SK-N-SH (cell line): ENCODE data around the gene UBE2G2. TPM values are rescaled to one million over a fixed set of nuclear protein-coding genes. Genes with fewer than 3 reads are reported as not detected.

ENCODE experiments used
- CTCF ChIA-PET: fragments of 300-600, 350-600 bp; formaldehyde crosslinking; extraction: SDS; loops from one replicate; lab custom pipeline; 2021; lab: Yijun Ruan, JAX
- POLR2A ChIA-PET: fragments of 350-600 bp; sonication (Branson Sonifier 250); formaldehyde crosslinking; extraction: SDS; loops from one replicate; lab custom pipeline; 2020; ENCODE audit warnings: antibody characterized with exemption, inconsistent platforms; lab: Yijun Ruan, JAX
- DNase-seq: peaks from one replicate; pipeline ENCODE4 v3.0.0; 2012
- H2AFZ ChIP-seq: fragments of 200-600 bp; sonication (generic); 2 replicates; pipeline ENCODE4 v1.8.1; 2016; ENCODE audit warnings: antibody characterized with exemption, mild to moderate bottlenecking, low read depth
- H3F3A ChIP-seq: fragments of 200-600 bp; sonication (generic); replicated peaks from 2 replicates; pipeline ENCODE3; 2016; ENCODE audit warnings: antibody characterized with exemption, mild to moderate bottlenecking; ENCODE audit not compliant: insufficient read depth
- H3K27ac ChIP-seq, 2 experiments: fragments of 200-500 bp in 1 of 2; fragments of 200-600 bp in 1 of 2; sonication (Bioruptor generic) in 1 of 2; sonication (generic), shearing (Covaris generic) in 1 of 2; 2 replicates each; pipeline versions ENCODE4 v1.5.1 to v1.6.1; 2014 to 2016; ENCODE audit warnings: low read depth in 2 of 2, inconsistent platforms in 1 of 2, low read length in 1 of 2, mild to moderate bottlenecking in 1 of 2, mixed read lengths in 1 of 2
- H3K27me3 ChIP-seq: fragments of 200-600 bp; sonication (generic), shearing (Covaris generic); 2 replicates; pipeline ENCODE4 v1.6.1; 2016; ENCODE audit warnings: mixed run types; ENCODE audit not compliant: insufficient read depth
- H3K36me3 ChIP-seq, 2 experiments: fragments of 200-500 bp in 1 of 2; fragments of 200-600 bp in 1 of 2; sonication (Bioruptor generic) in 1 of 2; sonication (generic) in 1 of 2; replicated peaks in 1 of 2; 2 replicates each; pipeline versions ENCODE3 to v1.5.1; 2014 to 2016; ENCODE audit warnings: low read length in 1 of 2, mild to moderate bottlenecking in 1 of 2; ENCODE audit not compliant: insufficient read depth in 2 of 2, control insufficient read depth in 1 of 2
- H3K4me1 ChIP-seq, 2 experiments: fragments of 200-500 bp in 1 of 2; fragments of 200-600 bp in 1 of 2; sonication (Bioruptor generic) in 1 of 2; sonication (generic), shearing (Covaris generic) in 1 of 2; 2 replicates each; pipeline versions ENCODE4 v1.5.1 to v1.6.1; 2014 to 2016; ENCODE audit warnings: low read depth in 1 of 2, low read length in 1 of 2, mixed run types in 1 of 2; ENCODE audit not compliant: insufficient read depth in 2 of 2, control insufficient read depth in 1 of 2
- H3K4me2 ChIP-seq: fragments of 200-600 bp; sonication (generic), shearing (Covaris generic); 2 replicates; pipeline ENCODE4 v1.6.1; 2017; ENCODE audit warnings: mixed run types
- H3K4me3 ChIP-seq, 2 experiments: fragments of 200-500 bp in 1 of 2; fragments of 200-600 bp in 1 of 2; sonication (Bioruptor generic) in 1 of 2; sonication (generic), shearing (Covaris generic) in 1 of 2; 2 replicates each; pipeline versions ENCODE4 v1.5.1 to v1.8.1; 2014 to 2016; ENCODE audit warnings: low read depth in 2 of 2, inconsistent platforms in 1 of 2, low read length in 1 of 2, mild to moderate bottlenecking in 1 of 2, mixed read lengths in 1 of 2, moderate library complexity in 1 of 2
- H3K79me2 ChIP-seq: fragments of 200-600 bp; sonication (generic); 2 replicates; pipeline ENCODE4 v1.8.1; 2017; ENCODE audit warnings: mild to moderate bottlenecking; ENCODE audit not compliant: insufficient read depth
- H3K9ac ChIP-seq: fragments of 200-600 bp; sonication (generic); 2 replicates; pipeline ENCODE4 v1.6.1; 2017; ENCODE audit warnings: mixed run types
- H3K9me2 ChIP-seq: fragments of 200-600 bp; sonication (generic); 2 replicates; pipeline ENCODE4 v1.6.1; 2017; ENCODE audit warnings: mixed run types
- H3K9me3 ChIP-seq: fragments of 200-600 bp; sonication (generic); 2 replicates; pipeline ENCODE4 v1.6.1; 2017; ENCODE audit warnings: mixed run types, mild to moderate bottlenecking, moderate library complexity
- H4K20me1 ChIP-seq: fragments of 200-600 bp; sonication (generic); 2 replicates; pipeline ENCODE4 v1.6.1; 2017; ENCODE audit warnings: mild to moderate bottlenecking, mixed run types; ENCODE audit not compliant: insufficient read depth
- CHD2 ChIP-seq: fragments of 150-350 bp; IDR thresholded peaks from 2 replicates; pipeline ENCODE4 v1.6.1; 2018; ENCODE audit warnings: low read length; ENCODE audit not compliant: partially characterized antibody
- EP300 ChIP-seq, 2 experiments: IDR thresholded peaks; 2 replicates each; pipeline versions ENCODE4 v1.4.0 to v1.6.1; 2012; ENCODE audit warnings: borderline replicate concordance in 1 of 2, low read depth in 1 of 2, low read length in 1 of 2
- FOXJ3 ChIP-seq: sonication (generic); formaldehyde crosslinking; IDR thresholded peaks from 2 replicates; pipeline ENCODE4 v1.5.1; 2020; ENCODE audit warnings: mild to moderate bottlenecking, missing genetic modification reagents
- FOXM1 ChIP-seq: IDR thresholded peaks from 2 replicates; pipeline ENCODE4 v1.4.0; 2012; ENCODE audit warnings: low read depth, mild to moderate bottlenecking
- GABPA ChIP-seq: IDR thresholded peaks from 2 replicates; pipeline ENCODE4 v1.4.0; 2012; ENCODE audit warnings: low read depth, mild to moderate bottlenecking
- JUND ChIP-seq: IDR thresholded peaks from 2 replicates; pipeline ENCODE4 v1.4.0; 2012
- MEF2A ChIP-seq: IDR thresholded peaks from 2 replicates; pipeline ENCODE4 v1.4.0; 2012; ENCODE audit warnings: low read depth, borderline replicate concordance
- NRF1 ChIP-seq: IDR thresholded peaks from 2 replicates; pipeline ENCODE4 v1.6.1; 2012; ENCODE audit warnings: low read depth, mild to moderate bottlenecking, low read length
- PBX3 ChIP-seq: IDR thresholded peaks from 2 replicates; pipeline ENCODE4; 2012
- RCOR1 ChIP-seq: fragments of 150-350 bp; IDR thresholded peaks from 2 replicates; pipeline ENCODE4 v1.6.1; 2017; ENCODE audit warnings: antibody characterized with exemption, low read length
- REST ChIP-seq: IDR thresholded peaks from 2 replicates; pipeline ENCODE4 v1.6.1; 2012; ENCODE audit warnings: mild to moderate bottlenecking, low read depth, low read length, moderate library complexity
- RFX5 ChIP-seq: IDR thresholded peaks from 2 replicates; pipeline ENCODE4 v1.6.1; 2012; ENCODE audit warnings: mild to moderate bottlenecking, improper control_type of control experiment, low read length
- RXRA ChIP-seq: IDR thresholded peaks from 2 replicates; pipeline ENCODE4 v1.4.0; 2012; ENCODE audit warnings: low read depth, mild to moderate bottlenecking, borderline replicate concordance
- SIN3A ChIP-seq: IDR thresholded peaks from 2 replicates; pipeline ENCODE4 v1.6.1; 2012; ENCODE audit warnings: low read depth, mild to moderate bottlenecking, low read length, moderate library complexity, borderline replicate concordance
- TAF1 ChIP-seq: IDR thresholded peaks from 2 replicates; pipeline ENCODE4 v1.6.1; 2012; ENCODE audit warnings: low read depth, mild to moderate bottlenecking, low read length, moderate library complexity, borderline replicate concordance
- USF2 ChIP-seq: fragments of 150-350 bp; IDR thresholded peaks from 2 replicates; pipeline ENCODE4 v1.6.1; 2017; ENCODE audit warnings: antibody characterized with exemption, low read length, low read depth, borderline replicate concordance
- WGBS: methylation state at CpG from one replicate; pipeline ENCODE4 v1.1.6; 2017; ENCODE audit warnings: low lambda C conversion rate; 5-methylcytosine and 5-hydroxymethylcytosine counted together
- polyA plus RNA-seq, 3 experiments: library from polyadenylated mRNA; depleted of rRNA; stranded (reverse); fragments of >200 nt; gene quantifications; 2 replicates each; pipeline ENCODE4 v1.2.3, GENCODE V29; 2012

The UBE2G2 gene
- polyA plus RNA-seq, 1 of the 3 experiments (the other 2 are of a cell fraction), result 129 TPM

GRCh38 chr21:44760376-44760775 lies 41.2 kb downstream of the UBE2G2 start:
- WGBS, result 87% methylated on average over 7 of the region's 9 CpGs
- Histone ChIP-seq H3K9me3 (no peaks in the 10 kb centered on the region), H3K79me2 (no peaks in the 10 kb centered on the region), H3K9ac (no peak overlapping the region), H3K4me2 (no peak overlapping the region), H3K4me1 (peaks cover 0 to 8% of the 10 kb centered on the region in 2 experiments; a peak in 1 of 4 replicates), H3K9me2 (no peaks in the 10 kb centered on the region), H2AFZ (no peak overlapping the region), H3K4me3 (no peak overlapping the region), H3K27ac (no peak overlapping the region), H4K20me1 (no peaks in the 10 kb centered on the region), H3K27me3 (no peaks in the 10 kb centered on the region), H3K36me3 (no peaks in the 10 kb centered on the region), H3F3A (no peaks in the 10 kb centered on the region)
- DNase-seq, result no peak
- TF ChIP-seq CHD2 (no peak), GABPA (no peak), RXRA (no peak), PBX3 (no peak), TAF1 (no peak), EP300 (IDR thresholded peaks at IDR 0.05; ENCODE audit: borderline replicate concordance in 1 of 2, low read depth in 1 of 2, low read length in 1 of 2) (no peak), MEF2A (no peak)
- POLR2A ChIA-PET, result no interaction called here
- CTCF ChIA-PET, result interaction anchor here (0.9 to 1.5 kb wide), 2 partner anchors 8 to 24 kb away, joined by 3 read pairs; no protein-coding TSS in a partner anchor

- 82% methylated on average over 17 of the region's 22 CpGs for WGBS
- H3K4me3 ChIP-seq, result no peak overlapping the region
- H3F3A ChIP-seq, result no peaks in the 10 kb centered on the region
- no peak overlapping the region for H3K4me2 ChIP-seq
- no peaks in the 10 kb centered on the region for H3K9me2 ChIP-seq
- no peaks in the 10 kb centered on the region for H3K9me3 ChIP-seq
- H3K36me3 ChIP-seq, result no peaks in the 10 kb centered on the region
- no peaks in the 10 kb centered on the region for H4K20me1 ChIP-seq
- no peaks in the 10 kb centered on the region for H3K79me2 ChIP-seq
- POLR2A ChIA-PET, result no interaction called here
- H3K9ac ChIP-seq, result no peak overlapping the region
- CTCF ChIA-PET, result interaction anchor here (1.1 to 1.5 kb wide), 3 partner anchors 8 to 34 kb away, joined by 3 to 6 read pairs (median 3); no protein-coding TSS in a partner anchor
- DNase-seq, result no peak
- H3K4me1 ChIP-seq, result peaks cover 0 to 2% of the 10 kb centered on the region in 2 experiments; a peak in 1 of 4 replicates
- H3K27me3 ChIP-seq, result no peaks in the 10 kb centered on the region
- TF ChIP-seq FOXM1, result no peak
- no peak for TF ChIP-seq NRF1
- no peak for TF ChIP-seq FOXJ3 (CRISPR knock-in tag)
- TF ChIP-seq PBX3, result no peak
- TF ChIP-seq RFX5, result no peak
- no peak for TF ChIP-seq SIN3A
- TF ChIP-seq REST, result no peak
- no peak for TF ChIP-seq RCOR1
- no peak for TF ChIP-seq CHD2
- TF ChIP-seq USF2, result no peak
- no peak for TF ChIP-seq JUND
- no peak overlapping the region for H2AFZ ChIP-seq
- H3K27ac ChIP-seq, result no peak overlapping the region
Measured at GRCh38 chr21:44759628-44760285, 41.9 kb downstream of the UBE2G2 start.
